HG03342 (cell line): ENCODE data around the gene ELOA.
"Not testable (repeated sequence)": the region's sequence is repeated elsewhere in the genome, so short reads cannot be mapped to it uniquely, and the experiment has no call there.

Experiments
- ATAC-seq: cut with Tn5 transposase; IDR thresholded peaks from one replicate; pipeline ENCODE4 v1.9.1; 2021; ENCODE audit warnings: mild to moderate bottlenecking, moderate library complexity; ENCODE audit not compliant: unreplicated experiment

ELOA gene

GRCh38 chr1:23799570-23800399, 56.5 kb downstream of the ELOA start:
- ATAC-seq: no peak

DNA sequence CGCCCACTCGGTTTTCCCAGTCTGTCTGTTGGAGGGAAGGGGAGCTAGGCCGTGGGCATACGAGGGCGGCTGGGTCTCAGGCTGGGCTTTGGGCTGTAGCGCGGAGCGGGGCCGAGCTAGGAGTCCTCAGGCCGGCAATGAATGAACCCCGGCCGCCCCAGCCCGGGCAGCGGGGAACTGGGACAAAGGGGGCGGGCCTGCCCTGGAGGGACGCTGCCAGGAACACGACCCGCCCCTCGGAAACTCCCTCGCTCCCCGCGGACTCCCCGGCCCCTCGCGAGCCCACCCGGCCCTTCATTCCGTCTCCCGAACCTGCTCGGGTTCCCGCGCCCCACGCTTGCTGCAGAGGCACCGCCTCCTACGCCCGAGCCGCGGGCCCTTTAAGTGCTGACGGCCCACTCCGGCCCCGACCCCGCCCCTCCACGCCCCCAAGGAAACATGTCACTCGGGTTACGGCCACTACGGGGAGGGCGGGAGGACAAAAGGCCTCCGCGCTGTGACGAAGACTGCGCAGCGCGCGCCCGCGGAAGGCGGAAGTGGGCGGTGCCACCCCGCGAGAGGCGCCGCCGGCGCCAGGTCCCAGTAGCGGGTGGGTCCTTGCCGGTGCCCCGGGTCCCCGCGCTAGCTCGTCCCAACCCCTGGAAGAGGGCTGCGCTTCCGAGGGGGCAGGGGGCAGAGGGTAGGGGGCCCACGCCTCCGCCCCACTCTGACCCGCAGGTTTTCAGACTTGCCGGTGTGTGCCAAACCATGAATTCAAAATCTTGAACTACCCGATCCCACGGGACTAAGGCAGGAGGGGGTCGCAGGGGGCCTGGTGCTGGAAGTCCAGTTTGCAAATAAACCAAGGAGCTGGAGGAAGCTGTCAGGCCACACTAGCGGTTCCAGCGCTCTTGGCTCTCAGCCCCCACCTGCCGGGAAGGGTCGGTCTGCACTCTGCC, 57.4 kb downstream of the ELOA start, which contains the start of gene GALE:
GALE (minus strand) TSS at position 355 of the 938 bp plus-strand sequence. CDS start 1,747 bp downstream, outside the sequence.
- ATAC-seq: peak; percentile 75

DNA sequence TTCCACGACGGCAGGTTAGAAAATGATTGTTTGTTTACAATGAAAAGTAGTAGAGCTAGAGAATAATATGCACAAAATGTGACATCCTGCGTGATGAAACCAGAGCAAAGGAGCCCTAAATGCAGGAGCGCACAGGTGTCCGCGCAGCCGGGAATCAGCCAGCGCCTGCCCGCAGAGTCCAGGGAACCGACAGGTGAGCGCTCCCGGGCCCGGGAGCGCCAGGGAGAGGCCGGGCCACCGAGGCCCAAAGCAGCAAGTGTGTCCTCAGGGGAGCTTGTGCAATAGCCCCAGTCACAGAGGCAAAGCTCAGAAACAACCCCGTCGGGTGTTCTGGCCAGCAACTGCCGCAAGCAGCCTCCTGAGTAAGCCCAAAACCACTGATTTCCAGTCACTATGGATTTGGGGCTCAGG, 58.1 kb downstream of the ELOA start:
- no peak for ATAC-seq

GRCh38 chr1:23801876-23802275, 58.6 kb downstream of the ELOA start:
- no peak for ATAC-seq

- not testable (repeated sequence) for ATAC-seq
Observed at GRCh38 chr1:23802809-23803342, 59.6 kb downstream of the ELOA start.

DNA sequence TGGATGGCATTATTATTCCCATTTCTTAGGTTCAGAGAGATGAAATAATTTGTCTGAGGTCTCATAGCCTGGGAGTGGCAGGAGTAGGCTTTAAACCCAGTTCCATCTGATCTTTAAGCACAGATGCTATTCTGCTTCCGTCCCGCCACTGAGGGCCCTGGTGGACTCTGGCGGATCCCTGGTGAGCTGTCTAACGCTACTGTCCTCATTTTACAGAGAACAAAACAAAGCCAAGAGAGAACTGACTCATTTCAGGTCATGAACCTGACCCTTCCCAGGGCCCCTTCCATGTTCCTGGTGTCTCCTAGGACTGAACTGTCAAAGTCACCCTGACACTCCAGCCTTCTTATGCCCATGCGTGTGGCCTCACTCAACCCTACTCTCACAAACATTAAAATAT, 60.4 kb downstream of the ELOA start:
- no peak for ATAC-seq

GRCh38 chr1:23804183-23804835, 61.0 kb downstream of the ELOA start:
- no peak for ATAC-seq

GRCh38 chr1:23805025-23805424, 61.8 kb downstream of the ELOA start:
- no peak for ATAC-seq

- no peak for ATAC-seq
Observed at GRCh38 chr1:23806280-23806679, 63.0 kb downstream of the ELOA start.

- ATAC-seq: no peak
Observed at GRCh38 chr1:23807453-23807852, 64.2 kb downstream of the ELOA start.

DNA sequence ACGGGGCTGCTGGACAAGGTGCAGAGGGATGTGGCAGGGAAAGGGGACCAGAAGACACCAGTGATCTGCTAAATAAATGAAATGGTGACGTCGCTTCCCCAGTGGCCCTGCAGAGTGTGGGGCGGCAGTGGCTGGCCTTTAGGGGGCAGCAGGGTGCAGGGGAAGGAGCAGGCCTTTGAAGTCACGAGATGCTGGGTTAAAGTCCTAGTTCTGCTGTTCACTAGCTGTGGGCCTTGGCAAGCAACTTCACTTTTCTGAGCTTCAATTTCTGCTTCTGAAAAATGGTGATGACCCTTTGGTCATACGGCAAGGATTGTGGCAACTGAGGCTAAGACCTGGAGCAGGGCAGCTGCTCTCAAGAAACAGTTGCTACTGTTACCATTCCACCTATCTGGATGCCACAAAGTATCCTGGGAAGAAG, 66.5 kb downstream of the ELOA start:
- ATAC-seq: peak; percentile 61

- ATAC-seq: no peak
Observed at GRCh38 chr1:23810818-23811540, 67.7 kb downstream of the ELOA start.
